Activated CD4-positive, alpha-beta T cell treated with anti-CD3 and anti-CD28 coated beads, Interleukin-10, Interleukin-2, amounts not matched to agents 100 ng/mL and 50 ng/mL, durations not matched to agents 16 hours and 8 hours (primary cell): ENCODE data around the gene DRAM2.
A peak's percentile ranks its signal among the peaks of the same experiment; 100 is the strongest.

ENCODE experiments used
- DNase-seq: peaks from one replicate; pipeline ENCODE4 v3.0.0-alpha.2; 2020

DRAM2 gene

DNA sequence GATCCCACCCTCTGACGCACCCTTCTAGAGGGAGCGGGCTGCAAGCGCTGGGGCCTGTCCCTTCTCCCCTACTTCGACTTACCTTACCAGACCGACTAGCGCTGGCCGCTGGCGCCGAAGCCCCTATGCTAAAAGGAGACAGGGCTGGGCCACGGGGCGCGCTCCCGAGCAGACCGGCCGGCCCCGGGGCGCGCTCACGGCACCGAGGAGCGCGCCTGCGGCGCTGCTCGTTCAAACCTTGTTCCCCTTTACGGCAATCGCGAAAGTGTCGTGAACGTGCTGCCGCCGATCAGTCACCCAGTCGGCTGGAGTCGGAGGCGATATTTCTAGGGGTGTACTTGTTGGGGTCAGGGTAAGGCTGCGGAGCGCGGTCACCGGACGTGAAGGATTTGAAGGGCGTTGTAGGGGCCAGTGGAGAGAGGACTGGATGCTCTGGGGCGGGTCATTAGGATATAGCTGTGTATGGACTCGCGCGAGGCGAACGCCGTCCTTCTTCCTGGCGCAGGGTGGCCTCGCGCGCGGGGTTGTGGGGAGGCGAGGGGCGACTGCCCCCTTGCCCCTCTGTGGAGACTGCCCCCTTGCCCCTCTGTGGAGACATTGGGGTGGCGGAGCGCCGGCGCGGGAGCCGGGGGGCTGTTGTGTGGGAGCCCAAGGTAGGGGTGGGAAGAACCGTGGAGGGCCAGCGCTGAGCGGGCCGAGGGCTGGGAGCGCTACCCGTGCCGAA is at the start of gene DRAM2, which contains the start of gene CEPT1:
Gene DRAM2 (minus strand): TSS at position 138 of the 724 bp plus-strand sequence. CDS start 8,539 bp downstream, outside the sequence.
Gene CEPT1 (plus strand): TSS at position 268 of the 724 bp plus-strand sequence. CDS start 7,492 bp downstream, outside the sequence.
- DNase-seq = peak; percentile 96

GRCh38 chr1:111184663-111185062 is 44.8 kb upstream of the DRAM2 start:
- no peak for DNase-seq

- DNase-seq = no peak
These were observed 43.6 kb upstream of the DRAM2 start for GRCh38 chr1:111183308-111184069.

- DNase-seq = no peak
These were observed 42.2 kb upstream of the DRAM2 start for GRCh38 chr1:111182052-111182451.

GRCh38 chr1:111179968-111180533 is 40.2 kb upstream of the DRAM2 start:
- DNase-seq = no peak

DNA sequence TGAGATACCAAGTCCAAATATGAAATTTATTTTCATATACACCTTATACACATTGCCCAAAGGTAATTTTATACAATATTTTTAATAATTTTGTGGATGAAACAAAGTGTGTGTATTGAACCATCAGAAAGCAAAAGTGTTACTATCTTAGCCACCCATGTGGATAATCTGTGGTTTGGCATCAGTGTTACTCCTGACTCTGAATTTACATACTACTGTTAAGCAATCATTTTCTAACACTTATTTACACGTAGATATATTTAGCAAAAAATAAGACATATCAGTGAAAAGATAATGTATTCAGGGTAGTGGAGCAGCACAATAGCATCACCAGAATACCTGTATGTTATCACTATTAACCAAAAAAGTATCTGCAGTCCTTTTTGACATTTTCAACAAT is 36.8 kb upstream of the DRAM2 start:
- no peak for DNase-seq

DNA sequence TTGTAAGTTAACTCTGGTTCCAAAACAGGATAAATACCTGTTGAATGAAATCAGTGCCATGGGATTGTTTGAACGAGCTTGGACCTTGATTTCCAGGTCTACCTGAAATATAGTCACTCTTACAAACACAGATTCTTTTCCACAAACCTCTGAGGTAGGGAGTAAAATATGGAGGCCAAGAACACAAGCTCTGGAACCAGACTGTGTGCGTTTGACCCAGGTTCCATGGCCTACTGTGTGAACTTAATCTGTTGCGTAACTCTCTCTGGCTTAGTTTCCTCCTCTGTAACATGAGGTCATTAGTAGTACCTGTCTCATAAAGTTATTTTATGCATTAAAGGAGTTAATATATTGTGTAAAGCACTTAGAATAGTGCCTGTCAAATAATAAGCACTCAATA is 35.5 kb upstream of the DRAM2 start:
- no peak for DNase-seq

- DNase-seq = no peak
These were observed 34.2 kb upstream of the DRAM2 start for GRCh38 chr1:111174070-111174469.

GRCh38 chr1:111172463-111172862 is 32.6 kb upstream of the DRAM2 start:
- no peak for DNase-seq

- DNase-seq = no peak
These were observed 24.3 kb upstream of the DRAM2 start for GRCh38 chr1:111164151-111164550.

DNA sequence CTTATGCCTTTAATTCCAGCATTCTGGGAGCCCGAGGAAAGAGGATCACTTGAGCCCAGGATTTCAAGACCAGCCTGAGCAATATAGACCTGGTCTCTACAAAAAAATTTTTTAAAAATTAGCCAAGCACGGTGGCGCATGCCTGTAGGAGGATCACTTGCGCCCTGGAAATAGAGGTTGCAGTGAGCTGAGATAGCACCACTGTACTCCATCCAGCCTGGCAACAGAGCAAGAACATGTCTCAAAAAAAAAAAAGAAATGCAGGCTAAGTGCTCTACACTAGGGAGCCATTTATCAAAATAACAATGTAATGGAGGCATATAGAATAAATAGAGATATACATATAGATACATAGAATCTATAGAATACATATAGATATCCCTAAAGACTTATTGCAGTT is 23.5 kb upstream of the DRAM2 start:
- no peak for DNase-seq

- DNase-seq = no peak
These were observed 22.6 kb upstream of the DRAM2 start for GRCh38 chr1:111162488-111162880.

DNA sequence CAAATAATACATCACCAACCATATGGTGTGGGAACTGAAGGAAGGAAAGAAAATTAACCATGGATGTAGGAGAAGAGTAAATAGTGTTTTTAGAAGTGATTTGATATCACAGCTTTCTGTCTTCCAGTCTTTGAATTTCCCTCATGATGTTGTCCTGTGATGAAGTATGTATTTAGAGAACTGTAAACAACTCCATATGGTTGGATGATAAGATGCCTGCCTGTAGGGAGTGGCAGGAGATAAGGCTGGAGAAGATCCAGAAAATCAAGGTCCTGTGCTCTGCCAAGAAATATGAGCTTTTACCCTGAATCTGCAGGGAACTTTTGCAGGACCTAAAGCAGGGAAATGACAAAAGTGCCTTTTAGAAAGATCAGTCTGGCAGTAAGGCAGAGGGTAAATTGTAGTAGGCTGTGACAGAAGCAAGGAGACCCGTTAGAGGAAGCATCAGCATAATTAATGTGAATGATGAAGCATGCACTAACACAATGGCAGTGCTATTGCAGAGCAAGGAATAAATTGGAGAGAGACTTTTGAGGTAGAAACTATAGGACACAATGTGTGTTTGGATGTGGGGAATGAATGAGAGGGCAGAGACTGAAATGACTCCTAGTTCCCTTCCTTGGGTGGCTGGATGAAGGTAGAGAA is 22.1 kb upstream of the DRAM2 start:
- DNase-seq = no peak

DNA sequence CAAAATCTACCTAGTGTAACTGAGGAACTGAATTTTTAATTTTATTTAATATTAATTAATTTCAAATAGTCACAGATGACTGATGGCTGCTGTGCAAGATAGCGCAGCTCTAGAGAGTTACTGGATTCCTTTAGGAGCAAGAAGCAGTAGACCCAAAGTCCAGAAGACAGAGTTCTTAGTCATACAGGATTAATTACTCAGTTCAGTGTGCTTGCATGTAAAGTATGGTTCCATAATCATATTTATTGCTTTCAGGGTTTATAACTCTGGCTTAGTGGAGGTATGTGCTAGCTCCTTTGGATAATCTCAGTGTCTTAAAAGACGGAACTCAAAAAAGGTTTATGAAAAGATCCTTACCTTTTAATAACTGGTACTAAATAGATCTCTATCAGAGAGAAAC is 17.5 kb upstream of the DRAM2 start:
- DNase-seq = no peak

- no peak for DNase-seq
These were observed 14.4 kb upstream of the DRAM2 start for GRCh38 chr1:111154021-111154999.

DNA sequence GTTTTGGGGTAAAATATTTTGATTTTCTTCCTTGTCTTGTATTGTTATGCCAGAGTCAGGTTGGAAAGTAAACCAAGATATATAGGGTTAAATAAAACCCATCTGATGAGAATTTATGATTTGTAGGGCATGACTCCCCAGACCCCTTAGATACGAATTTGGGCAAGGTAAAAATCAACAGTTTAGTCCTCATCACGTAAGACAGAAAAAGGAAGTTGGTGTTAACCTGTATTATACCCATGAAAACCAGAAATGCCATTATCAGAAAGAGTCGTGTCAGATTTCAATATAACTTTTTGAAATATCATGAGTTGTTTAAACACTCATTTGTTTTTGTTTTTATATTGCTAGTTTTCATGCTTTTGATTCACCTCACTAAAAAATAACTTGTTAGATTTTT is 11.9 kb upstream of the DRAM2 start:
- DNase-seq = no peak

DNA sequence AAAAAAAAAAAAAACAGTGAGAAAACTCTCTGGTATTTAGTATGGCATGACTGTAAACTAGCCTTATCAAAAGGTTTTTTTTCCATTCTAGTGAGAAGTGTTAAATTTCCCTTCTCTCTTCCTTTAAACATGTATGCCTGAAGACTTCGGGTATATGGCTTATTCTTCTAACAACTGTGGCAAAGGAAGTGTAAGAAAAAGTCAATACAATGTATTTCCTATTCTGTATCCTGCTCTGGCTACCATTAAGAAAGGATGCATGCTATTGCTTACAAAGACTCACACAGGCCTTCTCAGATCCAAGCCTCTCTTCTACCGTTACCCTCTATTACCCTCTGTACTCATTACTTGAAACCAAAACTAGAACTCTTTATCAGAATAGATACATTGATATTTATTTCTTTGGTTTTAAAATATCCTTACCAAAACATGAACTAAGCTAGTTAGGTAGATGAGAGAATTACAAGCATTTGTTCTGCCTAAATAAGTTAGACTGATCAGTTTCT is 8.5 kb upstream of the DRAM2 start:
- DNase-seq = no peak

DNA sequence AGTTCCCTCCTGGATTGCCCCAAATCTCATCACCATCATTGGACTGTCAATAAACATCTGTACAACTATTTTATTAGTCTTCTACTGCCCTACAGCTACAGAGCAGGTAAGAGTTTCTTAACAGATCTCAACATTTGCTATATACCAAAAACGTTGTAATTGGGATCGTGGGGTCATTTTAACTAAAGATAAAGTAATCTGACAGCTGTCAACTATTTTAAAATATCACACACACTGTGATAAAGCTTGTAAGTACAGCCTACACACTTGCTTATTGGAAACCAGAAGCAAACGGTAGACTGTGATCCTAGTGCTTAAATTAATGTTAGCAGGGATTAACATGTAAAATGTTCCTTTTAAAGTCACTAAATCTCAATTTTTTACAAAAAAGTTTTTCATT is 8.1 kb upstream of the DRAM2 start:
- DNase-seq = no peak

GRCh38 chr1:111145963-111146768 is 6.3 kb upstream of the DRAM2 start:
- DNase-seq = no peak

- no peak for DNase-seq
These were observed 5.6 kb upstream of the DRAM2 start for GRCh38 chr1:111145542-111145941.

GRCh38 chr1:111142356-111142975 is 2.6 kb upstream of the DRAM2 start:
- DNase-seq = no peak
